ENCODE data around the gene TEX19.

The TEX19 gene

DNA sequence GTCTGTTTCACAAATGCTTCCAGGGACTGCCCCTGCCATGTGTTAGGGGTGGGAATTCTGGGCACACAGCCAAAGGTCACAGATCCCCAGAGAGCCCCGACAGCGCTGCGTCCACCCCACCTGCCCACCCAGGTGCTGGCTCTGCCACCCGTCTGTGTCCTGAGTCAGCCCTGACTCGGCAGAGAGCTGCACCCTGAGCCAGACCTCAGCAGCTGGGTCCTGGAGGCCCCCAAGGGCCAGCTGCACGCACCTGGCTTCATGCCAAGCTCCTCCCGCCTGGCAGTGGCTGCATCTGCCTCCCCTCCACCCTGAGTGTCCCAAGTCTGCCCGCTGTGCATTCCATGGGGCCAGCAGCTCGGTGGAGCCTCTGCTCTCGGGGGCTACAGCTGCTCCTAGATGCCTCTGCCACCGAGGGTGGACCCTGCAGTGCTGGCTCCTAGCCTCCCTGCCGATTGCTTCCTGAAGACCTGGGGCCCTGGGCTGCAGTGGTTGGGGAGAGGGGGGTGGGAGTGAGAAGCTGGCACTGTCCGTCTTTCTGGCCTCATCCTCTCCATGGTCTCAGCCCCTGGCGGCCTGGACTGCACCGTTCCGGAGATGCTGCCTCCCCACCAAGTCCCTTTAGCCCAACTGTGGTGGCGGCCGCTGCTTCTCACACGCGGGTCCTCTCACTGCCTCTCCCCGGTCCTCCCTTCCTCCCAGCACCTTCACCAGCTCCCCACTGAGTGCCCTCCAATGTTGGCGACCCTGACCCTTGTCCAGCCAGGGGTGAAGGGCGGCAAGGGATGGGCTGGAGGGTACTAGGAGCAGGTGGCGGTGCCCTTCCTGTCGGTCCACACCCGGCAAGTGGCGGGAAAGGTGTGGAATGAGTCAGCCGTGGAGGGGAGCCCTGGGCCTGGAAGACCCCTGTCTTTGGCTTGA, 28.5 kb upstream of the TEX19 start:
- TF ChIP-seq, protein P1, sequence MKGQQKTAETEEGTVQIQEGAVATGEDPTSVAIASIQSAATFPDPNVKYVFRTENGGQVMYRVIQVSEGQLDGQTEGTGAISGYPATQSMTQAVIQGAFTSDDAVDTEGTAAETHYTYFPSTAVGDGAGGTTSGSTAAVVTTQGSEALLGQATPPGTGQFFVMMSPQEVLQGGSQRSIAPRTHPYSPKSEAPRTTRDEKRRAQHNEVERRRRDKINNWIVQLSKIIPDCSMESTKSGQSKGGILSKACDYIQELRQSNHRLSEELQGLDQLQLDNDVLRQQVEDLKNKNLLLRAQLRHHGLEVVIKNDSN (IDR thresholded peaks at IDR 0.05): no peak
- TF ChIP-seq ZBTB7A (IDR thresholded peaks at IDR 0.05; ENCODE audit: low read depth) (0 out of 2 replicates have a peak, but pooled peaks have one; percentile 31), NFIC (IDR thresholded peaks at IDR 0.05) (peak; percentile 97), CEBPB (IDR thresholded peaks at IDR 0.05) (no peak), YY1 (IDR thresholded peaks at IDR 0.05; ENCODE audit: low read depth) (no peak), FOXM1 (IDR thresholded peaks at IDR 0.05; ENCODE audit: borderline replicate concordance, low read depth) (no peak), TAF1 (IDR thresholded peaks at IDR 0.05; ENCODE audit: low read depth) (no peak), TCF12 (IDR thresholded peaks at IDR 0.05; ENCODE audit: low read depth) (peak; percentile 86), CREB1 (IDR thresholded peaks at IDR 0.05; ENCODE audit: low read depth) (no peak), TEAD4 (IDR thresholded peaks at IDR 0.05) (no peak), EGR1 (IDR thresholded peaks at IDR 0.05) (no peak), RAD21 (IDR thresholded peaks at IDR 0.05; ENCODE audit: low read depth) (no peak), EP300 (IDR thresholded peaks at IDR 0.05; ENCODE audit: borderline replicate concordance) (peak; percentile 47; the same call in 1 of the 2 replicates)
- TF ChIP-seq, protein P2, sequence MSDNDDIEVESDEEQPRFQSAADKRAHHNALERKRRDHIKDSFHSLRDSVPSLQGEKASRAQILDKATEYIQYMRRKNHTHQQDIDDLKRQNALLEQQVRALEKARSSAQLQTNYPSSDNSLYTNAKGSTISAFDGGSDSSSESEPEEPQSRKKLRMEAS (IDR thresholded peaks at IDR 0.05): no peak
- TF ChIP-seq, protein P3, sequence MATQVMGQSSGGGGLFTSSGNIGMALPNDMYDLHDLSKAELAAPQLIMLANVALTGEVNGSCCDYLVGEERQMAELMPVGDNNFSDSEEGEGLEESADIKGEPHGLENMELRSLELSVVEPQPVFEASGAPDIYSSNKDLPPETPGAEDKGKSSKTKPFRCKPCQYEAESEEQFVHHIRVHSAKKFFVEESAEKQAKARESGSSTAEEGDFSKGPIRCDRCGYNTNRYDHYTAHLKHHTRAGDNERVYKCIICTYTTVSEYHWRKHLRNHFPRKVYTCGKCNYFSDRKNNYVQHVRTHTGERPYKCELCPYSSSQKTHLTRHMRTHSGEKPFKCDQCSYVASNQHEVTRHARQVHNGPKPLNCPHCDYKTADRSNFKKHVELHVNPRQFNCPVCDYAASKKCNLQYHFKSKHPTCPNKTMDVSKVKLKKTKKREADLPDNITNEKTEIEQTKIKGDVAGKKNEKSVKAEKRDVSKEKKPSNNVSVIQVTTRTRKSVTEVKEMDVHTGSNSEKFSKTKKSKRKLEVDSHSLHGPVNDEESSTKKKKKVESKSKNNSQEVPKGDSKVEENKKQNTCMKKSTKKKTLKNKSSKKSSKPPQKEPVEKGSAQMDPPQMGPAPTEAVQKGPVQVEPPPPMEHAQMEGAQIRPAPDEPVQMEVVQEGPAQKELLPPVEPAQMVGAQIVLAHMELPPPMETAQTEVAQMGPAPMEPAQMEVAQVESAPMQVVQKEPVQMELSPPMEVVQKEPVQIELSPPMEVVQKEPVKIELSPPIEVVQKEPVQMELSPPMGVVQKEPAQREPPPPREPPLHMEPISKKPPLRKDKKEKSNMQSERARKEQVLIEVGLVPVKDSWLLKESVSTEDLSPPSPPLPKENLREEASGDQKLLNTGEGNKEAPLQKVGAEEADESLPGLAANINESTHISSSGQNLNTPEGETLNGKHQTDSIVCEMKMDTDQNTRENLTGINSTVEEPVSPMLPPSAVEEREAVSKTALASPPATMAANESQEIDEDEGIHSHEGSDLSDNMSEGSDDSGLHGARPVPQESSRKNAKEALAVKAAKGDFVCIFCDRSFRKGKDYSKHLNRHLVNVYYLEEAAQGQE (IDR thresholded peaks at IDR 0.05; ENCODE audit: low read depth): no peak

DNA sequence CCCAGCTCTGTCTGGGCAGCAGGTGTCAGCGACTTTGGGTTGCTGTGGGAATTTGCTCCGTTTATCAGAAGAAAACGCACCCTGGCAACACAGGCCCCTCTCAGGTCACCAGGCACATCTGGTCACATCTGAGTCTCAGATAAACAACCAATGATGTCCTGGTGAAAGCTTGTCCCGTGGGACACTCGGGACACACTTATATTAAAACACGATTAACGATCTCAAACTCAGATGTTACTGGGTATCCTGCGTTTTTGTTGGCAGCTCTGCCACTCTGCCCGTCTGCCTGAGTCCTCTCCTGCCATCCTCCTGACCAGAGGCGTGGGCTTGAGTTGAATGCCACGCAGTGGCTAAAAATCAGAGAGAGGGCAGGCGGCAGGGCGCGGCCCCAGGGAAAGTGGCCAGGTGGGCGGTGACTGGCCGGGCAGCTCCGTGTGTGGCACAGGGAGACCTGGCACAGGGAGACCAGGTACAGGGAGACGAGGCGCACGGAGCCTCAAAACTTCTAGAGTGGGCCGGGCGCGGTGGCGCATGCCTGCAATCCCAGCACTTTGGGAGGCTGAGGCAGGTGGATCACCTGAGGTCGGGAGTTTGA, 27.6 kb upstream of the TEX19 start:
- TF ChIP-seq, protein P2 (IDR thresholded peaks at IDR 0.05): no peak
- no peak for TF ChIP-seq RAD21 (IDR thresholded peaks at IDR 0.05; ENCODE audit: low read depth)
- TF ChIP-seq ZBTB7A (IDR thresholded peaks at IDR 0.05; ENCODE audit: low read depth): no peak
- no peak for TF ChIP-seq TEAD4 (IDR thresholded peaks at IDR 0.05)
- no peak for TF ChIP-seq CREB1 (IDR thresholded peaks at IDR 0.05; ENCODE audit: low read depth)
- no peak for TF ChIP-seq NFIC (IDR thresholded peaks at IDR 0.05)
- TF ChIP-seq FOXM1 (IDR thresholded peaks at IDR 0.05; ENCODE audit: borderline replicate concordance, low read depth): no peak
- TF ChIP-seq EGR1 (IDR thresholded peaks at IDR 0.05): no peak

DNA sequence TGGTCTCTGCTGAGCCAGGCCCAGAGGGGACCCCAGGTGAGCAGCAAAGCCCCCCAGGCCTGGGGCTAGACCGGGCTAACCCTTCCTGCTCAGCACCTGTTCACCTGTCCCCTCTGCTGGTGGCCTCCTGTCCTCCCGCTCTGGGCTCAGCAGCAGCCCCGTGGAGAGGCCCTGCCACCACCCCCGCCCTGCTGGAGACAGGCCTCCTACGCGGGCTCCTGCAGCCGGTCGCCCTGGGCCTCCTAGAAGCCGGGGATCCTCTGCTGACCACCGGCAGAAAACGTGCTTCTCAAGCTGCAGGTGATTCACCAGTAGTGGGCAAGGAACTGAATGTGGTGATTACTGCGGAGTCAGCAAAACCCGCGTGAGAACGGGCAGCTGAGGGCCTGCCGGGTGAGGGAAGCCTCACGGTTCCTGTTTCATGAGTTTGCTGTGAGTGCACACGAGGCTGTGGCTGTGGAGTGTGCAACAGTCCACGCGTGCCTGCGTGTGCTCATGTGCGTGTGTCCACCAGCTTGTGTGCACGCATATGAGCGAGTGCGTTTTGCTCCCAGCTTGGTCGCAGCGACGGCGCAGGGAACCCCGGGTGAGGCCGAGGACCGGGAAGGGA, 26.3 kb upstream of the TEX19 start:
- TF ChIP-seq FOXM1 (IDR thresholded peaks at IDR 0.05; ENCODE audit: borderline replicate concordance, low read depth): no peak
- TF ChIP-seq, protein P1 (IDR thresholded peaks at IDR 0.05): no peak
- TF ChIP-seq ZBTB7A (IDR thresholded peaks at IDR 0.05; ENCODE audit: low read depth): no peak
- TF ChIP-seq CREB1 (IDR thresholded peaks at IDR 0.05; ENCODE audit: low read depth): no peak
- no peak for TF ChIP-seq NFIC (IDR thresholded peaks at IDR 0.05)
- TF ChIP-seq TAF1 (IDR thresholded peaks at IDR 0.05; ENCODE audit: low read depth): no peak
- no peak for TF ChIP-seq CEBPB (IDR thresholded peaks at IDR 0.05)
- TF ChIP-seq, protein P2 (IDR thresholded peaks at IDR 0.05): no peak

DNA sequence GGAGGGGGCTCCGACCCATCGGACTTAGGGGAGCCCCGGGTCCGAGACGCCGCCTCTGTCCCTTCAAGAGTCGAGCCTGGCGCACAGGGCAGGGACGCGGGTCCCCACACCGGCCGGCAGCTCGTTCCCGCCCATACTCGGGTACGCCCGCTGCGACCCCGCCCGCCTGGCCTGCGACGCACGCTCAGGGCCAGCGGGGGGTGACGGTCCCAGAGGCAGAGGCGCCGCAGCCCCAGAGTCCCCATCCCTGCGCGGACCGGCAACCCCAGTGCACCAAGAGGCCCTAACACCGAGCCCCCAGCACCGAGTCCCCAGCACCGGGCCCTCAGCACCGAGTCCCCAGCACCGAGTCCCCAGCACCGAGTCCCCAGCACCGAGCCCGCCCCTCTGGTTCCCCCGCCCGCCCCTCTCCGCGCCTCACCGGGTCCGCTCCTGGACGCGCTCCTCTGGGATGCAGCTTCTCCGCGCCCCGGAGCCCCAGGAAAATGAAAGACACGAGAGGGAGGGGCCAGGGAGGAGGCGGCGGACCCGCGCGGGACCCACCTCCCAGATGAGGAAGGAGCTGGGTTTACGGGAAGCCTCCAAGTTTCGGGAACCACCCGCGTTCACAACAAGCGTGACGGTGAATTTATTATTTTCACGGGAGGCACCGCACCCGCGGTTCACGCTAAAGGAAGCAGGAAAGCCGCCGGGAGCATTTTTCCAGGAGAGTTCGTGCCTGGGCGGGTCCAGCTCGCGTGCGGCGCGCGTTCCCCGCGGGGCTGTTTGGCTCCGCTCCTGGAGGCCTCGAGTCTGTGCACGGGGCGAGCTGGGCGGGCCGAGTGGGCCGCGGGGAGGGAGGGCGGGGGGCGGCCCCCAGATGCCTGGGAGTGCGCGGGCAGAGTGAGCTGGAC, 25.5 kb upstream of the TEX19 start, which contains the start of gene SECTM1:
SECTM1 (minus strand) TSS at position 488 of the 893 bp plus-strand sequence. CDS start 6,526 bp downstream, outside the sequence.
- TF ChIP-seq CREB1 (IDR thresholded peaks at IDR 0.05; ENCODE audit: low read depth) (no peak), YY1 (IDR thresholded peaks at IDR 0.05; ENCODE audit: low read depth) (no peak), FOXM1 (IDR thresholded peaks at IDR 0.05; ENCODE audit: borderline replicate concordance, low read depth) (no peak), TAF1 (IDR thresholded peaks at IDR 0.05; ENCODE audit: low read depth) (no peak), ZBTB7A (IDR thresholded peaks at IDR 0.05; ENCODE audit: low read depth) (0 out of 2 replicates have a peak, but pooled peaks have one; percentile 52), TCF12 (IDR thresholded peaks at IDR 0.05; ENCODE audit: low read depth) (peak; percentile 77), EGR1 (IDR thresholded peaks at IDR 0.05) (no peak), RAD21 (IDR thresholded peaks at IDR 0.05; ENCODE audit: low read depth) (no peak), NFIC (IDR thresholded peaks at IDR 0.05) (peak; percentile 88), TEAD4 (IDR thresholded peaks at IDR 0.05) (0 out of 2 replicates have a peak, but pooled peaks have one; percentile 21), CEBPB (IDR thresholded peaks at IDR 0.05) (no peak), EP300 (IDR thresholded peaks at IDR 0.05; ENCODE audit: borderline replicate concordance) (no peak)
- TF ChIP-seq, protein P1 (IDR thresholded peaks at IDR 0.05): no peak
- TF ChIP-seq, protein P2 (IDR thresholded peaks at IDR 0.05): peak; percentile 31; the same call in 1 of the 2 replicates
- TF ChIP-seq, protein P3 (IDR thresholded peaks at IDR 0.05; ENCODE audit: low read depth): no peak

Data from Ishikawa (cell line).